Prostate gland (tissue), 2 donors: ENCODE data around the gene ELAC1.
A peak's percentile ranks its signal among the peaks of the same experiment; 100 is the strongest.

Experiments
- POLR2A ChIP-seq: fragments of 450-650 bp; IDR thresholded peaks from one replicate; pipeline ENCODE4 v1.6.1; 2016; ENCODE audit warnings: antibody characterized with exemption, mild to moderate bottlenecking
- TF ChIP-seq, protein P1 (sequence below), 4 experiments: fragments of 200-600 bp in 2 of 4; fragments of 450-650 bp in 2 of 4; sonication (generic) in 2 of 4; IDR thresholded peaks; 1 replicate in 3 of 4; 2 replicates in 1 of 4; pipeline ENCODE4 v1.5.1; 2016 to 2019; ENCODE audit warnings: antibody characterized with exemption in 4 of 4, mild to moderate bottlenecking in 2 of 4, moderate library complexity in 2 of 4

DNA sequence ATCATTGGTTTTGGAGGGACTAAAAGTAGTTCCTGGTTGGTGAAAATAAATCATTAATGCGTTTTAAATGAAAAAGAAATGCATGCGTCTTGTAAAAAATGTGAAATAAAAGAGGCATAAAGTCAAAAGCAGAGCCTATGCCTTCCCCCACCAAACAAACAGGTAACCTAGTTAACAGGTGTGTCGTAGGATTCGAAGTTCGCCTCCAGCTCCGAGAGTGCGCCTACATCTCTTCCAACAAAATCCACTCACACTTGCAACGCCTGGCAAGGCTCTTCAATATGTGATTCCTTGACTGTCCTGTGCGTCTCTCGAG, 61.5 kb downstream of the ELAC1 start:
- TF ChIP-seq, protein P1, sequence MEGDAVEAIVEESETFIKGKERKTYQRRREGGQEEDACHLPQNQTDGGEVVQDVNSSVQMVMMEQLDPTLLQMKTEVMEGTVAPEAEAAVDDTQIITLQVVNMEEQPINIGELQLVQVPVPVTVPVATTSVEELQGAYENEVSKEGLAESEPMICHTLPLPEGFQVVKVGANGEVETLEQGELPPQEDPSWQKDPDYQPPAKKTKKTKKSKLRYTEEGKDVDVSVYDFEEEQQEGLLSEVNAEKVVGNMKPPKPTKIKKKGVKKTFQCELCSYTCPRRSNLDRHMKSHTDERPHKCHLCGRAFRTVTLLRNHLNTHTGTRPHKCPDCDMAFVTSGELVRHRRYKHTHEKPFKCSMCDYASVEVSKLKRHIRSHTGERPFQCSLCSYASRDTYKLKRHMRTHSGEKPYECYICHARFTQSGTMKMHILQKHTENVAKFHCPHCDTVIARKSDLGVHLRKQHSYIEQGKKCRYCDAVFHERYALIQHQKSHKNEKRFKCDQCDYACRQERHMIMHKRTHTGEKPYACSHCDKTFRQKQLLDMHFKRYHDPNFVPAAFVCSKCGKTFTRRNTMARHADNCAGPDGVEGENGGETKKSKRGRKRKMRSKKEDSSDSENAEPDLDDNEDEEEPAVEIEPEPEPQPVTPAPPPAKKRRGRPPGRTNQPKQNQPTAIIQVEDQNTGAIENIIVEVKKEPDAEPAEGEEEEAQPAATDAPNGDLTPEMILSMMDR (IDR thresholded peaks at IDR 0.05), result peak in 1 of 4 experiments; percentile 25
- no peak for TF ChIP-seq POLR2A
